Panc1 (cell line): ENCODE measurements around the gene DCANP1. TPM values are rescaled to one million over a fixed set of nuclear protein-coding genes. Genes with fewer than 3 reads are reported as not detected.
A peak's percentile ranks its signal among the peaks of the same experiment; 100 is the strongest.

Source experiments
- ATAC-seq: fragments of 200-7000 bp; cut with Tn5 transposase; 2 replicates; pipeline ENCODE4 v1.9.1; 2020; ENCODE audit warnings: mild to moderate bottlenecking, moderate library complexity
- BruUV-seq: library from RNA; stranded (reverse); fragments of 400-500 nt; replicated peaks from 2 replicates; lab custom pipeline; 2021; lab: Mats Ljungman, UMichigan
- CTCF ChIA-PET: fragments of 300-600 bp; sonication (Branson Sonifier 250); formaldehyde crosslinking; loops from one replicate; lab custom pipeline; 2022; ENCODE audit warnings: antibody characterized with exemption; lab: Charles Lee
- POLR2A ChIA-PET: fragments of 300-600 bp; sonication (Branson Sonifier 250); formaldehyde crosslinking; loops from one replicate; lab custom pipeline; 2022; ENCODE audit warnings: antibody characterized with exemption; lab: Charles Lee
- DNase-seq: peaks from one replicate; pipeline ENCODE4 v3.0.0-alpha.2; 2010; ENCODE audit warnings: low read depth, low spot score
- H3K27ac ChIP-seq: 2 replicates; pipeline ENCODE4 v1.5.1; 2011; ENCODE audit warnings: mild to moderate bottlenecking, low read length, inconsistent platforms
- H3K27me3 ChIP-seq: fragments of 200-500 bp; sonication (Bioruptor generic); 2 replicates; pipeline ENCODE4 v1.6.0; 2014; ENCODE audit warnings: low read length, inconsistent platforms; ENCODE audit not compliant: control insufficient read depth, insufficient read depth
- H3K36me3 ChIP-seq: fragments of 200-500 bp; sonication (Bioruptor generic); 2 replicates; pipeline ENCODE4 v1.5.1; 2014; ENCODE audit warnings: inconsistent platforms, mild to moderate bottlenecking, low read length, moderate library complexity; ENCODE audit not compliant: control insufficient read depth, insufficient read depth
- H3K4me1 ChIP-seq: 2 replicates; pipeline ENCODE4 v1.5.1; 2011; ENCODE audit warnings: inconsistent platforms, mild to moderate bottlenecking, low read length, moderate library complexity; ENCODE audit not compliant: control insufficient read depth, insufficient read depth
- H3K4me3 ChIP-seq, 2 experiments: 2 replicates each; pipeline ENCODE4 v1.5.1; 2011 to 2012; ENCODE audit warnings: low read depth in 2 of 2, low read length in 2 of 2, mild to moderate bottlenecking in 2 of 2, inconsistent platforms in 1 of 2, moderate library complexity in 1 of 2
- H3K9me3 ChIP-seq: fragments of 200-500 bp; sonication (Bioruptor generic); 2 replicates; pipeline ENCODE4 v1.5.1; 2014; ENCODE audit warnings: low read depth, mild to moderate bottlenecking, inconsistent platforms, low read length, moderate library complexity; ENCODE audit not compliant: control insufficient read depth, insufficient read depth
- CTCF ChIP-seq: fragments of 450-650 bp; IDR thresholded peaks from 2 replicates; pipeline ENCODE4 v1.5.1; 2017; ENCODE audit warnings: mild to moderate bottlenecking
- POLR2AphosphoS5 ChIP-seq: IDR thresholded peaks from 2 replicates; pipeline ENCODE4 v1.6.1; 2012; ENCODE audit warnings: mild to moderate bottlenecking, low read depth, low read length, moderate library complexity
- SIN3A ChIP-seq: IDR thresholded peaks from 2 replicates; pipeline ENCODE4 v1.6.1; 2012; ENCODE audit warnings: low read depth, mild to moderate bottlenecking, low read length, moderate library complexity, borderline replicate concordance; ENCODE audit not compliant: insufficient read depth
- TCF7L2 ChIP-seq: IDR thresholded peaks from 2 replicates; pipeline ENCODE4 v1.6.1; 2011; ENCODE audit warnings: mild to moderate bottlenecking, low read depth, low read length, inconsistent platforms
- in situ Hi-C: cut with HindIII; loops from 2 replicates; pipeline ENCODE4 v1.10.0; 2016; ENCODE audit warnings: low sequenced_read_pairs, low pct_unique_long_range_greater_than_20kb
- intact Hi-C: fragments of 100-400 bp; cut with micrococcal nuclease; formaldehyde crosslinking; loops from one replicate; pipeline ENCODE4 v1.10.0; 2022; ENCODE audit not compliant: unreplicated experiment
- total RNA-seq: library from RNA; stranded (reverse); gene quantifications from one replicate; pipeline ENCODE4 v1.2.1, GENCODE V29; 2021; ENCODE audit not compliant: unreplicated experiment
- TF ChIP-seq, protein P1 (sequence below), 2 experiments: IDR thresholded peaks; 2 replicates each; pipeline ENCODE4 v1.6.1; 2011 to 2012; ENCODE audit warnings: low read depth in 2 of 2, control low read depth in 1 of 2, low read length in 1 of 2, mild to moderate bottlenecking in 1 of 2, moderate library complexity in 1 of 2; ENCODE audit not compliant: insufficient read depth in 1 of 2

The DCANP1 gene
- total RNA-seq, 1 experiment from 2014 or later: not detected

- no peaks in the 10 kb centered on the region for H3K9me3 ChIP-seq
- no peak for DNase-seq
- H3K36me3 ChIP-seq: no peaks in the 10 kb centered on the region
- H3K27me3 ChIP-seq: no peaks in the 10 kb centered on the region
- BruUV-seq: no TSS peak
- intact Hi-C loops (no loop called here), in situ Hi-C loops (no loop called here)
- no peak overlapping the region for H3K27ac ChIP-seq
- TF ChIP-seq TCF7L2: 0 out of 2 replicates have a peak, but pooled peaks have one; percentile 22
- TF ChIP-seq POLR2AphosphoS5: no peak
- peaks cover 5% of the 10 kb centered on the region; the same call in 1 of the 2 replicates for H3K4me1 ChIP-seq
- H3K4me3 ChIP-seq: no peak overlapping the region
- ATAC-seq: no peak
- POLR2A ChIA-PET: no interaction called here
- CTCF ChIA-PET: no interaction called here
Observed at GRCh38 chr5:135434591-135435466, 12.3 kb downstream of the DCANP1 start.

DNA sequence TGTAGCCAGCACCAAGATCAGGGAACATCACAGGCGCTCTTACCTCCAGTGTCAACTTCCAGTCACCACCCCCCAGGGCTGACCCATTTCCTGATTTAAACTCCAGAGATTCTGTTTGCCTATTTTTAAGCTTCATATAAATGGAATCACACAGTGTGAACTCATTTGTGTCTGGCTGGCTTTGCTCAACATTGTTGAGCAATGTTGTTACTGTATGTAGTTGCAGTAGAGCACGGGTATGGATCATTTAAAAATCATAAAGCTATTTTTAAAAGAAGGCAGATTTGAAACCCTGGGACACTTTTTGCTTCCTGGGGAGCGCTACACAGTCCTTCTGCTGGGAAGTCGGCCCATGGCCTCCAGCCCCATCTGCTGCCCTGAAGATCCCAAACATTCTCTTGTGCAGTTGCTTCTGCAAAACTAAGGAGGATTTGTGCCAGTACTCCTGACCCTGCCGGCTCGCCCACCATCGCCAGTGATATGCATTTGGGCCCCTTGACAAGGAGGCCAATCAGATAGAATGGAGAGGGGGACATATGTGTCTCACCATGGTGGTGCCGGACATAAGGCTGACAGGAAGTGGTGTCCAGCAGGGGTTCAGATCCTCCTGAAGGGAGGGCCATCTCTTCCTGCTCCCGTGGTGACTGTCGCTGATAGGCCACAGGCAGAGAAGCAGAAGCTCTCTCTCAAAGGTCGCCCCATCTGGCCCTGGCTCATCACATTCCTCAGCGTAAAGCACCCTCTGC lies 13.3 kb downstream of the DCANP1 start:
- CTCF ChIA-PET: no interaction called here
- Histone ChIP-seq H3K9me3 (peaks cover 2% of the 10 kb centered on the region; the same call in 1 of the 2 replicates), H3K27ac (no peak overlapping the region), H3K27me3 (no peaks in the 10 kb centered on the region), H3K4me1 (peaks cover 5% of the 10 kb centered on the region; the same call in 1 of the 2 replicates), H3K36me3 (no peaks in the 10 kb centered on the region), H3K4me3 (no peak overlapping the region)
- ATAC-seq (no peak), DNase-seq (no peak)
- TF ChIP-seq TCF7L2: no peak
- no peak for TF ChIP-seq POLR2AphosphoS5
- no peak for TF ChIP-seq CTCF
- TF ChIP-seq, protein P1, sequence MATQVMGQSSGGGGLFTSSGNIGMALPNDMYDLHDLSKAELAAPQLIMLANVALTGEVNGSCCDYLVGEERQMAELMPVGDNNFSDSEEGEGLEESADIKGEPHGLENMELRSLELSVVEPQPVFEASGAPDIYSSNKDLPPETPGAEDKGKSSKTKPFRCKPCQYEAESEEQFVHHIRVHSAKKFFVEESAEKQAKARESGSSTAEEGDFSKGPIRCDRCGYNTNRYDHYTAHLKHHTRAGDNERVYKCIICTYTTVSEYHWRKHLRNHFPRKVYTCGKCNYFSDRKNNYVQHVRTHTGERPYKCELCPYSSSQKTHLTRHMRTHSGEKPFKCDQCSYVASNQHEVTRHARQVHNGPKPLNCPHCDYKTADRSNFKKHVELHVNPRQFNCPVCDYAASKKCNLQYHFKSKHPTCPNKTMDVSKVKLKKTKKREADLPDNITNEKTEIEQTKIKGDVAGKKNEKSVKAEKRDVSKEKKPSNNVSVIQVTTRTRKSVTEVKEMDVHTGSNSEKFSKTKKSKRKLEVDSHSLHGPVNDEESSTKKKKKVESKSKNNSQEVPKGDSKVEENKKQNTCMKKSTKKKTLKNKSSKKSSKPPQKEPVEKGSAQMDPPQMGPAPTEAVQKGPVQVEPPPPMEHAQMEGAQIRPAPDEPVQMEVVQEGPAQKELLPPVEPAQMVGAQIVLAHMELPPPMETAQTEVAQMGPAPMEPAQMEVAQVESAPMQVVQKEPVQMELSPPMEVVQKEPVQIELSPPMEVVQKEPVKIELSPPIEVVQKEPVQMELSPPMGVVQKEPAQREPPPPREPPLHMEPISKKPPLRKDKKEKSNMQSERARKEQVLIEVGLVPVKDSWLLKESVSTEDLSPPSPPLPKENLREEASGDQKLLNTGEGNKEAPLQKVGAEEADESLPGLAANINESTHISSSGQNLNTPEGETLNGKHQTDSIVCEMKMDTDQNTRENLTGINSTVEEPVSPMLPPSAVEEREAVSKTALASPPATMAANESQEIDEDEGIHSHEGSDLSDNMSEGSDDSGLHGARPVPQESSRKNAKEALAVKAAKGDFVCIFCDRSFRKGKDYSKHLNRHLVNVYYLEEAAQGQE (IDR thresholded peaks at IDR 0.05; ENCODE audit: insufficient read depth in 1 of 2, low read depth in 2 of 2, low read length in 1 of 2): no peak
- no peak for TF ChIP-seq SIN3A
- BruUV-seq: no TSS peak
- intact Hi-C loops (no loop called here), in situ Hi-C loops (no loop called here)
- POLR2A ChIA-PET: no interaction called here
